Skeletal muscle tissue (tissue), 5 donors: Measurements from ENCODE around the gene STAC3. TPM values are rescaled to one million over a fixed set of nuclear protein-coding genes. Genes with fewer than 3 reads are reported as not detected.

Experiments
- H3K27ac ChIP-seq: one replicate; pipeline ENCODE4 v1.7.0; 2013; ENCODE audit warnings: mild to moderate bottlenecking, low read depth, low read length, inconsistent platforms
- H3K27me3 ChIP-seq, 3 donors: one replicate each; pipeline ENCODE4 v1.7.0; 2013; ENCODE audit warnings: low read length in 3 of 3; ENCODE audit not compliant: control insufficient read depth in 3 of 3, insufficient read depth in 3 of 3
- H3K36me3 ChIP-seq, 3 donors: one replicate each; pipeline ENCODE4 v1.7.0; 2013; ENCODE audit warnings: low read length in 3 of 3; ENCODE audit not compliant: control insufficient read depth in 3 of 3, insufficient read depth in 3 of 3
- H3K4me1 ChIP-seq, 3 donors: one replicate each; pipeline ENCODE4 v1.7.0; 2013; ENCODE audit warnings: low read length in 3 of 3, mild to moderate bottlenecking in 3 of 3; ENCODE audit not compliant: control insufficient read depth in 3 of 3, insufficient read depth in 3 of 3
- H3K4me3 ChIP-seq, 3 donors: one replicate each; pipeline ENCODE4 v1.7.0; 2013; ENCODE audit warnings: low read length in 3 of 3
- H3K9ac ChIP-seq, 3 donors: one replicate each; pipeline ENCODE4 v1.7.0; 2013; ENCODE audit warnings: low read length in 3 of 3, mild to moderate bottlenecking in 3 of 3, moderate library complexity in 2 of 3, low read depth in 1 of 3
- H3K9me3 ChIP-seq, 3 donors: one replicate each; pipeline ENCODE4 v1.7.0; 2013; ENCODE audit warnings: low read length in 3 of 3; ENCODE audit not compliant: control insufficient read depth in 3 of 3
- small RNA-seq: library from RNA; depleted of rRNA; stranded (forward); fragments of <200 nt; gene quantifications from one replicate; pipeline ENCODE3, GENCODE V24; 2014
- total RNA-seq: library from RNA; depleted of rRNA; stranded (reverse); fragments of >200 nt; gene quantifications from one replicate; pipeline ENCODE4 v1.2.3, GENCODE V29; 2014
- donor health status: Osteomylitis.

The STAC3 gene
- total RNA-seq, 1 donor from 2014 or later: 166 TPM

DNA sequence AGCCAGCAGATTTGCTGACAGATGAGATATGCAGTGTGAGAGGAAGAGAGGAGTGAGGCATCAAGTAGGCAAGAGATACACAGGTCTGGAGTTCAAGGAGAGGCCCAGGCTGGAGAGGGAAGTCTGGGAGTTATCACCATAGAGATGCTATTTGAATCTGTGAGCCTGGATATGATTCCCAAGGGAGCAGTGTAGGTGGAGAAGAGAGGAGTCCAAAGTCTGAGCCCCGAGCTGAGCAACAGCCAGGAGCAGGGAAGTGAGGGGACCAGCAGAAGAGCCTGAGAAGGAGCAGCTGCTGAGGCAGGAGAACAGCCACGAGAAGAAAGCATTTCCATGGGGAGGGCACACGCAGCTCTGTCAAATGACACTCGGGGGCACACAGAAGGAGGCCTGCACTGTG lies 54.5 kb downstream of the STAC3 start:
- Histone ChIP-seq H3K4me1 (no peaks in the 10 kb centered on the region), H3K27ac (no peak overlapping the region), H3K9me3 (no peaks in the 10 kb centered on the region), H3K9ac (no peak overlapping the region), H3K4me3 (no peak overlapping the region), H3K27me3 (peaks cover 0 to 7% (median 3%) of the 10 kb centered on the region in 3 donors), H3K36me3 (peaks cover 43 to 75% (median 53%) of the 10 kb centered on the region in 3 donors)

DNA sequence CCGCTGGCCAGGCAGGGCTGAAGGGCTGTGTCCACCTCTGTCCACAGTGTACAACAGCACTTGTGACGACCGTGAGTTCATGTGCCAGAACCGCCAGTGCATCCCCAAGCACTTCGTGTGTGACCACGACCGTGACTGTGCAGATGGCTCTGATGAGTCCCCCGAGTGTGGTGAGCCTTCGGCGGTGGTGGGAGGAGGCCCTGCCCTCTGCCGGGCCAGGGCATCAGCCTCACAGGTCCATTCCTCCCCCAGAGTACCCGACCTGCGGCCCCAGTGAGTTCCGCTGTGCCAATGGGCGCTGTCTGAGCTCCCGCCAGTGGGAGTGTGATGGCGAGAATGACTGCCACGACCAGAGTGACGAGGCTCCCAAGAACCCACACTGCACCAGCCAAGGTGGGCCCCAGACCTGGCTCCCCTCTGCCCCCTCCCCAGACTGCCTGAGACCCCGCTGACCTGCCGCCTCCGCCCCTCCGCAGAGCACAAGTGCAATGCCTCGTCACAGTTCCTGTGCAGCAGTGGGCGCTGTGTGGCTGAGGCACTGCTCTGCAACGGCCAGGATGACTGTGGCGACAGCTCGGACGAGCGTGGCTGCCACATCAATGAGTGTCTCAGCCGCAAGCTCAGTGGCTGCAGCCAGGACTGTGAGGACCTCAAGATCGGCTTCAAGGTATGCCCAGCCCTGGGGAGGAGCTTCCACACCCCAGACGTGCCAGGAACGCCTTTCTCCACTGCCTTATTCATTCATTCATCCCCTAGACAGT lies 55.2 kb downstream of the STAC3 start:
- no peaks in the 10 kb centered on the region for H3K9me3 ChIP-seq

DNA sequence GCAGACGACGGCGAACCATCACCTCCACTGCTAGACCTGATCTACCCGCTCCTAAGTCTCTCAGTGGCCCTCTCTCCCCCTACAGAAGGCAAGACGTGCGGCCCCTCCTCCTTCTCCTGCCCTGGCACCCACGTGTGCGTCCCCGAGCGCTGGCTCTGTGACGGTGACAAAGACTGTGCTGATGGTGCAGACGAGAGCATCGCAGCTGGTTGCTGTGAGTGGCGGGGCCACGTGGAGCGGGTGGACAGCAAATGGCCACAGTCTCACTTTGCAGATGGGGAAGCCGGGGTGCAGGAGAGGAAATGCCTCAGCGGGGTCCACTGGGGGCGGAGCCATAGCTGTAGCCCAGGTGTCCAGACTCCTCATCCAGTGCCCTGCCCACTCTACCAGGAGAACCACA lies 55.8 kb downstream of the STAC3 start:
- Histone ChIP-seq H3K9ac (no peak overlapping the region), H3K4me3 (no peak overlapping the region), H3K36me3 (peaks cover 45 to 73% (median 53%) of the 10 kb centered on the region in 3 donors), H3K27me3 (peaks cover 0 to 3% (median 3%) of the 10 kb centered on the region in 3 donors), H3K27ac (no peak overlapping the region), H3K9me3 (no peaks in the 10 kb centered on the region), H3K4me1 (no peaks in the 10 kb centered on the region)

More for the DNA sequence above, 55.2 kb downstream of the STAC3 start:
- H3K4me1 ChIP-seq: no peaks in the 10 kb centered on the region
- peaks cover 43 to 76% (median 53%) of the 10 kb centered on the region in 3 donors for H3K36me3 ChIP-seq
- no peak overlapping the region for H3K4me3 ChIP-seq
- H3K9ac ChIP-seq: no peak overlapping the region
- H3K27me3 ChIP-seq: peaks cover 0 to 4% (median 3%) of the 10 kb centered on the region in 3 donors
- H3K27ac ChIP-seq: no peak overlapping the region

DNA sequence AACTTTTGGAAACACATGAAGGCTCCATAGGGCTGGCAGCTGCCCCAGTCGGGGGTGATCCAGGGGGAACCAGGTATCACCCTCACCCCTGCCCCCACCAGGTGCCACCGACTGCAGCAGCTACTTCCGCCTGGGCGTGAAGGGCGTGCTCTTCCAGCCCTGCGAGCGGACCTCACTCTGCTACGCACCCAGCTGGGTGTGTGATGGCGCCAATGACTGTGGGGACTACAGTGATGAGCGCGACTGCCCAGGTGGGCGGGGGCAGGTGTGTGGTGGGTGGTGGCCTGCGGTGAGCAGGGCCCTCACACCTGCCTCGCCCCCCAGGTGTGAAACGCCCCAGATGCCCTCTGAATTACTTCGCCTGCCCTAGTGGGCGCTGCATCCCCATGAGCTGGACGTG lies 56.7 kb downstream of the STAC3 start:
- Histone ChIP-seq H3K27me3 (peaks cover 0 to 3% (median 3%) of the 10 kb centered on the region in 3 donors), H3K36me3 (peaks cover 42 to 68% (median 53%) of the 10 kb centered on the region in 3 donors), H3K4me1 (no peaks in the 10 kb centered on the region), H3K27ac (no peak overlapping the region), H3K9me3 (no peaks in the 10 kb centered on the region), H3K4me3 (no peak overlapping the region), H3K9ac (no peak overlapping the region)

DNA sequence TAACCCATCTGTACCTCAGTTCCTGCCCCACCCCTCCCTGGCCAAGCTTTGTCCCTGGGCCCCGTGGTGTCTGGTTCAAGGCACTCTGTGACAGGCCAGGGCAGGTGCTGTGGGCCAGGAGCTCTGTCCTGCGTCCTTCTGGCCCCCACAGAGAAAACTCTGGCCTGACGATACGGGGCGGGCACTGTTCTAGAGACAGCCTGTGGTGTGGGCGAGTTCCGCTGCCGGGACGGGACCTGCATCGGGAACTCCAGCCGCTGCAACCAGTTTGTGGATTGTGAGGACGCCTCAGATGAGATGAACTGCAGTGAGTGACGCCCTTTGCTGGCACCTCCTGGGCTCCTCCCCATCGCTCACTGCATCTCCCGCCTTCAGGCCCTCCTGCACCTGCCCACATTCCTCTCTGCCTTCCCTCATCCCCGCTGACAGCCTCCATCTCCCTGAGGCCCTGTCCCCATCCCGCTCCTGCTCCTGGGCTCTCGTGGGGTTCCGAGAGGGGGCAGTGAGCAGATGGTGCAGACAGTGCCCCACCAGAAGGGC lies 57.2 kb downstream of the STAC3 start:
- peaks cover 0 to 3% (median 3%) of the 10 kb centered on the region in 3 donors for H3K27me3 ChIP-seq
- H3K4me1 ChIP-seq: no peaks in the 10 kb centered on the region
- no peak overlapping the region for H3K9ac ChIP-seq
- H3K27ac ChIP-seq: no peak overlapping the region
- no peaks in the 10 kb centered on the region for H3K9me3 ChIP-seq
- peaks cover 42 to 67% (median 51%) of the 10 kb centered on the region in 3 donors for H3K36me3 ChIP-seq
- no peak overlapping the region for H3K4me3 ChIP-seq

Small RNAs within 50 kb of the gene (small RNA-seq; reads per million reads assigned to genes)
- gene MIR1228: 0.09 reads per million

Other genes starting within 250 kb of the STAC3 start
- gene ZBTB39, start 244.6 kb downstream of the STAC3 start, total RNA-seq: 5.7 TPM
- not detected for gene TAC3, start 234.7 kb downstream of the STAC3 start, total RNA-seq
- gene MYO1A, start 201.1 kb downstream of the STAC3 start, total RNA-seq: not detected
- gene NEMP1, start 172.4 kb downstream of the STAC3 start, total RNA-seq: 11.0 TPM
- 38.1 TPM for gene NAB2, start 162.1 kb downstream of the STAC3 start, total RNA-seq
- gene STAT6, start 139.8 kb downstream of the STAC3 start, total RNA-seq: 31.8 TPM
- 118 TPM for gene LRP1, start 122.7 kb downstream of the STAC3 start, total RNA-seq
- 1.0 TPM for gene LRP1-AS, start 103.6 kb downstream of the STAC3 start, total RNA-seq
- not detected for gene NXPH4, start 34.4 kb downstream of the STAC3 start, total RNA-seq
- gene SHMT2, start 21.5 kb downstream of the STAC3 start, total RNA-seq: 91.3 TPM
- 9.9 TPM for gene R3HDM2, start 179.9 kb upstream of the STAC3 start, total RNA-seq
- not detected for gene INHBC, start 183.6 kb upstream of the STAC3 start, total RNA-seq
- 1.0 TPM for gene INHBE, start 204.1 kb upstream of the STAC3 start, total RNA-seq
- 5.2 TPM for gene GLI1, start 208.6 kb upstream of the STAC3 start, total RNA-seq
- gene ARHGAP9, start 228.7 kb upstream of the STAC3 start, total RNA-seq: 5.2 TPM
- gene MARS1, start 236.9 kb upstream of the STAC3 start, total RNA-seq: 68.4 TPM